Tibial artery (tissue), 4 donors: Measurements from ENCODE around the gene SPOCK3.
"Not testable (repeated sequence)": the region's sequence is repeated elsewhere in the genome, so short reads cannot be mapped to it uniquely, and the experiment has no call there.

Experiments
- DNase-seq, 2 donors: peaks; one replicate each; pipeline ENCODE4 v3.0.0-alpha.2; 2019
- H3K27ac ChIP-seq, 2 donors: fragments of 200-600 bp; sonication (generic) in 1 of 2; 1 replicate in 1 of 2; 2 replicates in 1 of 2; pipeline ENCODE4 v1.5.1; 2018 to 2019; ENCODE audit warnings: mild to moderate bottlenecking in 1 of 2
- H3K27me3 ChIP-seq, 2 donors: fragments of 200-600 bp; sonication (generic) in 1 of 2; one replicate each; pipeline versions ENCODE4 v1.5.1 to v1.6.0; 2016 to 2019
- H3K36me3 ChIP-seq, 3 donors: fragments of 200-600 bp; sonication (generic) in 2 of 3; one replicate each; pipeline ENCODE4 v1.5.1; 2016 to 2019; ENCODE audit warnings: mild to moderate bottlenecking in 2 of 3
- H3K4me1 ChIP-seq, 4 donors: fragments of 200-600 bp; sonication (generic) in 2 of 4; 1 replicate in 3 of 4; 2 replicates in 1 of 4; pipeline ENCODE4 v1.5.1; 2016 to 2019
- H3K4me3 ChIP-seq, 2 donors: fragments of 200-600 bp; sonication (generic) in 1 of 2; 1 replicate in 1 of 2; 2 replicates in 1 of 2; pipeline ENCODE4 v1.5.1; 2018 to 2019; ENCODE audit warnings: mild to moderate bottlenecking in 2 of 2
- H3K9me3 ChIP-seq, 3 donors: fragments of 200-600 bp; sonication (generic) in 1 of 3; one replicate each; pipeline ENCODE4 v1.5.1; 2016 to 2019
- CTCF ChIP-seq, 2 experiments: fragments of 200-600 bp in 1 of 2; fragments of 450-650 bp in 1 of 2; IDR thresholded peaks; one replicate each; pipeline ENCODE4 v1.5.1; 2017 to 2019; ENCODE audit warnings: antibody characterized with exemption in 2 of 2, mild to moderate bottlenecking in 1 of 2, moderate library complexity in 1 of 2
- intact Hi-C: fragments of 100-400 bp; cut with DNase I; formaldehyde crosslinking; loops from one replicate; pipeline ENCODE4 v1.15.0; 2023; ENCODE audit warnings: low total_unique reads

The SPOCK3 gene

GRCh38 chr4:166802346-166802745, 431.9 kb downstream of the SPOCK3 start:
- no peak for TF ChIP-seq CTCF (IDR thresholded peaks at IDR 0.05)
- Histone ChIP-seq H3K27me3 (no peaks in the 10 kb centered on the region), H3K4me1 (no peaks in the 10 kb centered on the region), H3K9me3 (no peaks in the 10 kb centered on the region), H3K4me3 (no peak overlapping the region), H3K27ac (no peak overlapping the region), H3K36me3 (no peaks in the 10 kb centered on the region)
- intact Hi-C loops = no loop called here
- DNase-seq = no peak

GRCh38 chr4:166798126-166798525, 436.2 kb downstream of the SPOCK3 start:
- no peaks in the 10 kb centered on the region for H3K27me3 ChIP-seq
- H3K27ac ChIP-seq = no peak overlapping the region
- no peak for TF ChIP-seq CTCF (IDR thresholded peaks at IDR 0.05)
- no peaks in the 10 kb centered on the region for H3K4me1 ChIP-seq
- no peak for DNase-seq
- intact Hi-C loops = no loop called here
- no peaks in the 10 kb centered on the region for H3K9me3 ChIP-seq
- H3K36me3 ChIP-seq = no peaks in the 10 kb centered on the region
- no peak overlapping the region for H3K4me3 ChIP-seq

GRCh38 chr4:166777760-166778159, 456.5 kb downstream of the SPOCK3 start:
- no peaks in the 10 kb centered on the region for H3K4me1 ChIP-seq
- no peaks in the 10 kb centered on the region for H3K9me3 ChIP-seq
- DNase-seq = no peak
- TF ChIP-seq CTCF (IDR thresholded peaks at IDR 0.05) = no peak
- H3K36me3 ChIP-seq = no peaks in the 10 kb centered on the region
- H3K27ac ChIP-seq = no peak overlapping the region
- H3K27me3 ChIP-seq = no peaks in the 10 kb centered on the region
- intact Hi-C loops = no loop called here
- no peak overlapping the region for H3K4me3 ChIP-seq

- intact Hi-C loops = no loop called here
- Histone ChIP-seq H3K9me3 (no peaks in the 10 kb centered on the region), H3K27me3 (no peaks in the 10 kb centered on the region), H3K36me3 (no peaks in the 10 kb centered on the region), H3K4me3 (no peak overlapping the region), H3K27ac (no peak overlapping the region), H3K4me1 (no peaks in the 10 kb centered on the region)
- DNase-seq = no peak
- TF ChIP-seq CTCF (IDR thresholded peaks at IDR 0.05) = no peak
These were observed 471.3 kb downstream of the SPOCK3 start for GRCh38 chr4:166763018-166763417.

GRCh38 chr4:166741742-166742141, 492.6 kb downstream of the SPOCK3 start:
- H3K4me1 ChIP-seq = no peaks in the 10 kb centered on the region
- DNase-seq = no peak
- no peaks in the 10 kb centered on the region for H3K27me3 ChIP-seq
- no peaks in the 10 kb centered on the region for H3K9me3 ChIP-seq
- no peak for TF ChIP-seq CTCF (IDR thresholded peaks at IDR 0.05)
- H3K36me3 ChIP-seq = no peaks in the 10 kb centered on the region
- intact Hi-C loops = no loop called here
- H3K27ac ChIP-seq = no peak overlapping the region
- no peak overlapping the region for H3K4me3 ChIP-seq

- H3K4me3 ChIP-seq, H3K9me3 ChIP-seq, H3K27me3 ChIP-seq, H3K4me1 ChIP-seq, DNase-seq, intact Hi-C loops, H3K27ac ChIP-seq, H3K36me3 ChIP-seq: not testable (repeated sequence)
These were observed 495.1 kb downstream of the SPOCK3 start for GRCh38 chr4:166739215-166739614.
